Measurements from ENCODE around the gene ETV3.
A peak's percentile ranks its signal among the peaks of the same experiment; 100 is the strongest.

ETV3 gene

GRCh38 chr1:157113631-157114030 lies 24.6 kb downstream of the ETV3 start:
- Histone ChIP-seq H2BK15ac (ENCODE audit: low read depth, poor library complexity, severe bottlenecking) (no peak overlapping the region), H3K9me3 (ENCODE audit: control insufficient read depth, low read length) (no peaks in the 10 kb centered on the region), H3K36me3 (ENCODE audit: control insufficient read depth in 1 of 2, insufficient read depth in 2 of 2, low read depth in 1 of 2, low read length in 2 of 2) (no peaks in the 10 kb centered on the region), H4K91ac (ENCODE audit: low read length) (no peak overlapping the region), H2AK5ac (ENCODE audit: low read length, severe bottlenecking) (no peak overlapping the region), H4K8ac (ENCODE audit: low read length) (no peak overlapping the region), H3K4me3 (ENCODE audit: insufficient read depth in 1 of 2, low read depth in 1 of 2, low read length in 2 of 2) (no peak overlapping the region), H2BK5ac (ENCODE audit: low read depth, low read length, poor library complexity, severe bottlenecking) (no peak overlapping the region), H3K27me3 (ENCODE audit: control insufficient read depth in 1 of 2, insufficient read depth in 1 of 2, low read length in 2 of 2) (peaks cover 43 to 49% of the 10 kb centered on the region in 2 experiments), H3K27ac (ENCODE audit: low read length, poor library complexity, severe bottlenecking) (no peak overlapping the region), H3K18ac (ENCODE audit: low read depth in 1 of 2, low read length in 2 of 2) (no peak overlapping the region), H2BK12ac (ENCODE audit: low read length in 2 of 2) (no peak overlapping the region), H3K9ac (ENCODE audit: low read length) (no peak overlapping the region), H3K79me1 (replicated peaks; ENCODE audit: low read length, poor library complexity, severe bottlenecking) (no peaks in the 10 kb centered on the region), H3K14ac (ENCODE audit: low read length in 2 of 2) (no peak overlapping the region), H2BK120ac (ENCODE audit: low read depth, low read length) (no peak overlapping the region), H3K4ac (ENCODE audit: low read depth in 1 of 2, low read length in 2 of 2) (no peak overlapping the region), H3K4me2 (ENCODE audit: low read length, poor library complexity, severe bottlenecking) (no peak overlapping the region), H3K23ac (ENCODE audit: low read length in 2 of 2) (no peak overlapping the region), H3K4me1 (ENCODE audit: control insufficient read depth, insufficient read depth, low read depth, low read length) (peaks cover 2% of the 10 kb centered on the region), H2AFZ (ENCODE audit: low read depth, low read length) (no peak overlapping the region)
- WGBS, result 45% methylated on average over 3 of the region's 3 CpGs
- no peak for DNase-seq

GRCh38 chr1:157113106-157113505 lies 25.1 kb downstream of the ETV3 start:
- Histone ChIP-seq H3K9me3 (ENCODE audit: control insufficient read depth, low read length) (no peaks in the 10 kb centered on the region), H2BK120ac (ENCODE audit: low read depth, low read length) (no peak overlapping the region), H3K36me3 (ENCODE audit: control insufficient read depth in 1 of 2, insufficient read depth in 2 of 2, low read depth in 1 of 2, low read length in 2 of 2) (no peaks in the 10 kb centered on the region)

GRCh38 chr1:157112186-157112867 lies 25.9 kb downstream of the ETV3 start:
- H3K79me1 ChIP-seq (replicated peaks; ENCODE audit: low read length, poor library complexity, severe bottlenecking), result no peaks in the 10 kb centered on the region
- H3K9ac ChIP-seq (ENCODE audit: low read length), result no peak overlapping the region
- DNase-seq, result no peak
- peaks cover 2% of the 10 kb centered on the region for H3K4me1 ChIP-seq (ENCODE audit: control insufficient read depth, insufficient read depth, low read depth, low read length)
- H3K4me3 ChIP-seq (ENCODE audit: insufficient read depth in 1 of 2, low read depth in 1 of 2, low read length in 2 of 2), result no peak overlapping the region
- no peak overlapping the region for H4K91ac ChIP-seq (ENCODE audit: low read length)
- no peak overlapping the region for H3K23ac ChIP-seq (ENCODE audit: low read length in 2 of 2)
- no peak overlapping the region for H2BK120ac ChIP-seq (ENCODE audit: low read depth, low read length)
- no peak overlapping the region for H2BK15ac ChIP-seq (ENCODE audit: low read depth, poor library complexity, severe bottlenecking)
- no peak overlapping the region for H2AFZ ChIP-seq (ENCODE audit: low read depth, low read length)
- no peak overlapping the region for H2AK5ac ChIP-seq (ENCODE audit: low read length, severe bottlenecking)
- WGBS, result 78% methylated on average over 8 of the region's 8 CpGs
- no peak overlapping the region for H3K4ac ChIP-seq (ENCODE audit: low read depth in 1 of 2, low read length in 2 of 2)
- no peak overlapping the region for H3K4me2 ChIP-seq (ENCODE audit: low read length, poor library complexity, severe bottlenecking)
- H3K27ac ChIP-seq (ENCODE audit: low read length, poor library complexity, severe bottlenecking), result no peak overlapping the region
- no peak overlapping the region for H2BK12ac ChIP-seq (ENCODE audit: low read length in 2 of 2)
- H4K8ac ChIP-seq (ENCODE audit: low read length), result no peak overlapping the region
- no peak overlapping the region for H3K14ac ChIP-seq (ENCODE audit: low read length in 2 of 2)
- H2BK5ac ChIP-seq (ENCODE audit: low read depth, low read length, poor library complexity, severe bottlenecking), result no peak overlapping the region
- H3K27me3 ChIP-seq (ENCODE audit: control insufficient read depth in 1 of 2, insufficient read depth in 1 of 2, low read length in 2 of 2), result peaks cover 43 to 49% of the 10 kb centered on the region in 2 experiments
- H3K9me3 ChIP-seq (ENCODE audit: control insufficient read depth, low read length), result no peaks in the 10 kb centered on the region
- no peak overlapping the region for H3K18ac ChIP-seq (ENCODE audit: low read depth in 1 of 2, low read length in 2 of 2)
- no peaks in the 10 kb centered on the region for H3K36me3 ChIP-seq (ENCODE audit: control insufficient read depth in 1 of 2, insufficient read depth in 2 of 2, low read depth in 1 of 2, low read length in 2 of 2)

More at GRCh38 chr1:157113106-157113505, 25.1 kb downstream of the ETV3 start:
- H4K8ac ChIP-seq (ENCODE audit: low read length), result no peak overlapping the region
- no peak overlapping the region for H2BK12ac ChIP-seq (ENCODE audit: low read length in 2 of 2)
- H3K4me1 ChIP-seq (ENCODE audit: control insufficient read depth, insufficient read depth, low read depth, low read length), result peaks cover 2% of the 10 kb centered on the region
- WGBS, result 79% methylated on average over 6 of the region's 7 CpGs
- H3K18ac ChIP-seq (ENCODE audit: low read depth in 1 of 2, low read length in 2 of 2), result no peak overlapping the region
- H3K4me2 ChIP-seq (ENCODE audit: low read length, poor library complexity, severe bottlenecking), result no peak overlapping the region
- no peak overlapping the region for H3K14ac ChIP-seq (ENCODE audit: low read length in 2 of 2)
- no peak overlapping the region for H3K4me3 ChIP-seq (ENCODE audit: insufficient read depth in 1 of 2, low read depth in 1 of 2, low read length in 2 of 2)
- H2AK5ac ChIP-seq (ENCODE audit: low read length, severe bottlenecking), result no peak overlapping the region
- H3K79me1 ChIP-seq (replicated peaks; ENCODE audit: low read length, poor library complexity, severe bottlenecking), result no peaks in the 10 kb centered on the region
- no peak overlapping the region for H3K4ac ChIP-seq (ENCODE audit: low read depth in 1 of 2, low read length in 2 of 2)
- no peak overlapping the region for H3K27ac ChIP-seq (ENCODE audit: low read length, poor library complexity, severe bottlenecking)
- peaks cover 43 to 49% of the 10 kb centered on the region in 2 experiments for H3K27me3 ChIP-seq (ENCODE audit: control insufficient read depth in 1 of 2, insufficient read depth in 1 of 2, low read length in 2 of 2)
- H4K91ac ChIP-seq (ENCODE audit: low read length), result no peak overlapping the region
- H3K23ac ChIP-seq (ENCODE audit: low read length in 2 of 2), result peak overlapping the region in 1 of 2 experiments; percentile 2
- no peak overlapping the region for H2BK5ac ChIP-seq (ENCODE audit: low read depth, low read length, poor library complexity, severe bottlenecking)
- DNase-seq, result no peak
- peak overlapping the region; percentile 2 for H2BK15ac ChIP-seq (ENCODE audit: low read depth, poor library complexity, severe bottlenecking)
- no peak overlapping the region for H2AFZ ChIP-seq (ENCODE audit: low read depth, low read length)
- no peak overlapping the region for H3K9ac ChIP-seq (ENCODE audit: low read length)

- no peak overlapping the region for H4K91ac ChIP-seq (ENCODE audit: low read length)
- DNase-seq, result no peak
- H3K14ac ChIP-seq (ENCODE audit: low read length in 2 of 2), result no peak overlapping the region
- no peak overlapping the region for H3K4ac ChIP-seq (ENCODE audit: low read depth in 1 of 2, low read length in 2 of 2)
- H3K23ac ChIP-seq (ENCODE audit: low read length in 2 of 2), result no peak overlapping the region
- no peak overlapping the region for H3K27ac ChIP-seq (ENCODE audit: low read length, poor library complexity, severe bottlenecking)
- peaks cover 43 to 49% of the 10 kb centered on the region in 2 experiments for H3K27me3 ChIP-seq (ENCODE audit: control insufficient read depth in 1 of 2, insufficient read depth in 1 of 2, low read length in 2 of 2)
- H3K18ac ChIP-seq (ENCODE audit: low read depth in 1 of 2, low read length in 2 of 2), result no peak overlapping the region
- H4K8ac ChIP-seq (ENCODE audit: low read length), result no peak overlapping the region
- H2BK12ac ChIP-seq (ENCODE audit: low read length in 2 of 2), result no peak overlapping the region
- 63% methylated on average over 14 of the region's 19 CpGs for WGBS
- H3K9ac ChIP-seq (ENCODE audit: low read length), result no peak overlapping the region
- no peak overlapping the region for H2BK15ac ChIP-seq (ENCODE audit: low read depth, poor library complexity, severe bottlenecking)
- no peaks in the 10 kb centered on the region for H3K36me3 ChIP-seq (ENCODE audit: control insufficient read depth in 1 of 2, insufficient read depth in 2 of 2, low read depth in 1 of 2, low read length in 2 of 2)
- no peak overlapping the region for H3K4me2 ChIP-seq (ENCODE audit: low read length, poor library complexity, severe bottlenecking)
- H2AK5ac ChIP-seq (ENCODE audit: low read length, severe bottlenecking), result no peak overlapping the region
- no peak overlapping the region for H2BK120ac ChIP-seq (ENCODE audit: low read depth, low read length)
- no peak overlapping the region for H2AFZ ChIP-seq (ENCODE audit: low read depth, low read length)
- H3K79me1 ChIP-seq (replicated peaks; ENCODE audit: low read length, poor library complexity, severe bottlenecking), result no peaks in the 10 kb centered on the region
- no peak overlapping the region for H3K4me3 ChIP-seq (ENCODE audit: insufficient read depth in 1 of 2, low read depth in 1 of 2, low read length in 2 of 2)
- no peaks in the 10 kb centered on the region for H3K9me3 ChIP-seq (ENCODE audit: control insufficient read depth, low read length)
- no peak overlapping the region for H2BK5ac ChIP-seq (ENCODE audit: low read depth, low read length, poor library complexity, severe bottlenecking)
- H3K4me1 ChIP-seq (ENCODE audit: control insufficient read depth, insufficient read depth, low read depth, low read length), result peaks cover 5% of the 10 kb centered on the region
These were observed 26.6 kb downstream of the ETV3 start for GRCh38 chr1:157111396-157112165.
